GM12878 (cell line): Measurements from ENCODE around the gene TMEM236. TPM values are rescaled to one million over a fixed set of nuclear protein-coding genes. Genes with fewer than 3 reads are reported as not detected.

Experiments used
- ATAC-seq: fragments of 200-7000 bp; cut with Tn5 transposase; 3 replicates; pipeline ENCODE4 v1.9.1; 2020; ENCODE audit warnings: mild to moderate bottlenecking, moderate library complexity
- BruUV-seq: library from RNA; stranded (reverse); fragments of 400-500 nt; replicated peaks from 2 replicates; lab custom pipeline; 2021; lab: Mats Ljungman, UMichigan
- CTCF ChIA-PET: fragments of 300-600 bp; sonication (Branson Sonifier 250); formaldehyde crosslinking; extraction: SDS; loops from one replicate; lab custom pipeline; 2021; ENCODE audit warnings: inconsistent platforms; lab: Yijun Ruan, JAX
- POLR2A ChIA-PET: fragments of 350-600 bp; formaldehyde crosslinking; extraction: SDS; loops from one replicate; lab custom pipeline; 2021; ENCODE audit warnings: inconsistent platforms; lab: Charles Lee
- RAD21 ChIA-PET: fragments of 300-600 bp; sonication (Branson Sonifier 250); formaldehyde crosslinking; loops from one replicate; lab custom pipeline; 2023; ENCODE audit warnings: antibody characterized with exemption; ENCODE audit not compliant: unreplicated experiment; lab: Charles Lee
- SMC1A ChIA-PET: fragments of 300-600 bp; sonication (Branson Sonifier 250); formaldehyde crosslinking; loops from one replicate; lab custom pipeline; 2023; ENCODE audit not compliant: unreplicated experiment, uncharacterized antibody; lab: Charles Lee
- DNase-seq: peaks from one replicate; pipeline ENCODE4 v3.0.0-alpha.2; 2011; ENCODE audit warnings: low read depth, low spot score
- FAIRE-seq: peaks from 3 replicates; lab custom pipeline; 2011; peaks lifted over from hg19 to GRCh38; lab: Jason Lieb, UNC
- H2AFZ ChIP-seq: 2 replicates; pipeline ENCODE4 v1.6.0; 2011; ENCODE audit warnings: low read depth, low read length, control low read depth; ENCODE audit not compliant: control insufficient read depth
- H3K27ac ChIP-seq: 2 replicates; pipeline ENCODE4 v1.5.1; 2011; ENCODE audit warnings: control low read depth; ENCODE audit not compliant: control insufficient read depth, insufficient read depth
- H3K27me3 ChIP-seq, 2 experiments: replicated peaks in 1 of 2; 2 replicates each; pipeline versions ENCODE4 v1.6.0 to v1.6.1; 2011; ENCODE audit warnings: low read length in 1 of 2; ENCODE audit not compliant: control insufficient read depth in 2 of 2, insufficient read depth in 2 of 2
- H3K36me3 ChIP-seq, 2 experiments: 2 replicates each; pipeline ENCODE4 v1.5.1; 2011; ENCODE audit warnings: low read length in 1 of 2; ENCODE audit not compliant: control insufficient read depth in 2 of 2, insufficient read depth in 2 of 2
- H3K4me1 ChIP-seq: 2 replicates; pipeline ENCODE4 v1.6.1; 2011; ENCODE audit warnings: mild to moderate bottlenecking, low read length, moderate library complexity, mixed read lengths; ENCODE audit not compliant: control insufficient read depth, insufficient read depth
- H3K4me2 ChIP-seq: 2 replicates; pipeline ENCODE4 v1.6.0; 2011; ENCODE audit warnings: control low read depth; ENCODE audit not compliant: control insufficient read depth, insufficient read depth
- H3K4me3 ChIP-seq: fragments of 200-600 bp; sonication (generic); 2 replicates; pipeline ENCODE4 v1.5.1; 2016
- H3K79me2 ChIP-seq: 2 replicates; pipeline ENCODE4 v1.6.0; 2011; ENCODE audit warnings: low read length; ENCODE audit not compliant: control insufficient read depth, insufficient read depth
- H3K9ac ChIP-seq: 2 replicates; pipeline ENCODE4 v1.8.0; 2011; ENCODE audit warnings: low read length, control low read depth, mixed read lengths; ENCODE audit not compliant: control insufficient read depth, insufficient read depth
- H3K9me3 ChIP-seq: replicated peaks from 3 replicates; pipeline ENCODE4 v1.5.1; 2011; ENCODE audit warnings: mild to moderate bottlenecking, low read length; ENCODE audit not compliant: control insufficient read depth, insufficient read depth
- H4K20me1 ChIP-seq: 2 replicates; pipeline ENCODE4 v1.6.0; 2011; ENCODE audit not compliant: control insufficient read depth, insufficient read depth
- CTCF ChIP-seq, 3 experiments: IDR thresholded peaks in 2 of 3; conservative IDR thresholded peaks in 1 of 3; 2 replicates each; pipeline ENCODE4 v1.5.1; 2011; ENCODE audit warnings: low read depth in 3 of 3, low read length in 3 of 3, mild to moderate bottlenecking in 3 of 3, control low read depth in 2 of 3, moderate library complexity in 2 of 3, inconsistent platforms in 1 of 3, mixed read lengths in 1 of 3; ENCODE audit not compliant: control insufficient read depth in 2 of 3, insufficient read depth in 1 of 3; ENCODE audit errors: extremely low read depth in 1 of 3
- NBN ChIP-seq: fragments of 450-650 bp; IDR thresholded peaks from 2 replicates; pipeline ENCODE4 v1.6.1; 2016
- POLR2A ChIP-seq: IDR thresholded peaks from 2 replicates; pipeline ENCODE4 v1.6.1; 2011; ENCODE audit warnings: low read depth, mild to moderate bottlenecking, low read length
- RFX5 ChIP-seq: IDR thresholded peaks from 2 replicates; pipeline ENCODE4 v1.6.1; 2011; ENCODE audit warnings: low read depth, low read length, improper control_type of control experiment
- STAT1 ChIP-seq: fragments of 450-650 bp; conservative IDR thresholded peaks from 2 replicates; pipeline ENCODE4 v1.6.1; 2014; ENCODE audit warnings: antibody characterized with exemption, mild to moderate bottlenecking
- SUZ12 ChIP-seq: fragments of 200-600 bp; sonication (generic); IDR thresholded peaks from one replicate; pipeline ENCODE4 v1.6.1; 2018; ENCODE audit warnings: antibody characterized with exemption, mild to moderate bottlenecking; ENCODE audit not compliant: unreplicated experiment
- WGBS: methylation state at CpG from one replicate; pipeline ENCODE4 v1.1.6; 2016; ENCODE audit warnings: low lambda C conversion rate; ENCODE audit not compliant: insufficient replicate concordance, insufficient coverage; ENCODE audit errors: missing lambda C conversion rate; 5-methylcytosine and 5-hydroxymethylcytosine counted together
- in situ Hi-C: fragments of 300-500 bp; cut with MboI; formaldehyde crosslinking; loops from 9 replicates; pipeline ENCODE4 v1.14.3; 2018; ENCODE audit warnings: mixed read lengths
- intact Hi-C: fragments of 100-400 bp; cut with micrococcal nuclease; formaldehyde crosslinking; loops from one replicate; pipeline ENCODE4 v1.14.2; 2022; ENCODE audit not compliant: unreplicated experiment
- polyA plus RNA-seq, 11 experiments: library from polyadenylated mRNA; depleted of rRNA in 4 of 11; unstranded in 6 of 11; stranded (reverse) in 5 of 11; fragments of >200 nt; fragmentation: Nextera tagmentation in 4 of 11; fragmentation: Illumina TruSeq in 1 of 11; extraction: Ambion mirVana in 4 of 11; extraction: Trizol in 1 of 11; gene quantifications; 1 replicate in 1 of 11; 2 replicates in 10 of 11; pipeline versions ENCODE4 v1.2.1 to v1.2.3, GENCODE V29; 2011 to 2016; ENCODE audit warnings: inconsistent platforms in 2 of 11, missing spikeins in 2 of 11, low read depth in 1 of 11
- total RNA-seq, 4 experiments: library from RNA; depleted of rRNA in 3 of 4; stranded (reverse); fragments of >200 nt in 3 of 4; fragmentation: Illumina TruSeq in 1 of 4; extraction: Trizol in 1 of 4; gene quantifications; 2 replicates each; pipeline versions ENCODE4 v1.2.1 to v1.2.3, GENCODE V29; 2013 to 2021

Gene TMEM236
- total and polyA plus RNA-seq, 10 of the 15 experiments (the other 5 are each of a cell fraction or from before 2014, with no cell fraction given): 0.03 TPM; not detected in 9

GRCh38 chr10:17736223-17736622, 15.8 kb upstream of the TMEM236 start:
- Histone ChIP-seq H2AFZ (no peak overlapping the region), H3K9ac (no peak overlapping the region), H3K27me3 (no peaks in the 10 kb centered on the region), H3K4me1 (no peaks in the 10 kb centered on the region), H3K79me2 (no peaks in the 10 kb centered on the region), H4K20me1 (no peaks in the 10 kb centered on the region; the same call in 1 of the 2 replicates), H3K4me3 (no peak overlapping the region), H3K4me2 (no peak overlapping the region), H3K9me3 (no peaks in the 10 kb centered on the region), H3K36me3 (no peaks in the 10 kb centered on the region), H3K27ac (no peak overlapping the region)
- 88% methylated on average over 2 of the region's 2 CpGs for WGBS
- RAD21 ChIA-PET: no interaction called here
- CTCF ChIA-PET: interaction anchor here (0.7 to 2.4 kb wide), 9 partner anchors 10 to 138 kb away, joined by 3 to 7 read pairs (median 4); partner anchors contain the start of genes HACD1 and STAM
- TF ChIP-seq RFX5 (no peak), NBN (no peak), SUZ12 (no peak), CTCF (IDR thresholded peaks at IDR 0.05 in 2 of 3, conservative IDR thresholded peaks at IDR 0.05 in 1 of 3; ENCODE audit: control insufficient read depth in 2 of 3, extremely low read depth in 1 of 3, insufficient read depth in 1 of 3, low read depth in 3 of 3, low read length in 3 of 3) (peak in 2 of 3 experiments; percentile 12 to 18; a peak in 2 of 6 replicates), STAT1 (no peak), POLR2A (no peak)
- SMC1A ChIA-PET: interaction anchor here (0.9 to 1.7 kb wide), 2 partner anchors 118 to 577 kb away, joined by 3 read pairs; no protein-coding TSS in a partner anchor
- BruUV-seq: no TSS peak
- FAIRE-seq: no peak
- DNase-seq: no peak
- POLR2A ChIA-PET: interaction anchor here (0.9 to 1.5 kb wide), 2 partner anchors 92 to 103 kb away, joined by 3 to 4 read pairs; partner anchors contain the start of gene STAM
- peak; percentile 73 for ATAC-seq
- intact Hi-C loops: loop anchor here (2.0 to 5.0 kb wide), 2 partner anchors 137 to 481 kb away; no protein-coding TSS in a partner anchor
- in situ Hi-C loops: loop anchor here (25.0 kb wide), 1 partner anchor 899 kb away; no protein-coding TSS in a partner anchor
